Central memory CD4-positive, alpha-beta T cell (primary cell): Measurements from ENCODE around the gene MARVELD1.
"Not testable (repeated sequence)": the region's sequence is repeated elsewhere in the genome, so short reads cannot be mapped to it uniquely, and the experiment has no call there.

Experiments used
- DNase-seq: peaks from one replicate; pipeline ENCODE4 v3.0.0; 2022
- total RNA-seq, 3 experiments: gene quantifications; one replicate each; lab custom pipeline; 2026; lab: John Stamatoyannopoulos, UW

The MARVELD1 gene
- total RNA-seq: 1.7 to 3.2 (median 1.7) reads per million in 3 experiments

DNA sequence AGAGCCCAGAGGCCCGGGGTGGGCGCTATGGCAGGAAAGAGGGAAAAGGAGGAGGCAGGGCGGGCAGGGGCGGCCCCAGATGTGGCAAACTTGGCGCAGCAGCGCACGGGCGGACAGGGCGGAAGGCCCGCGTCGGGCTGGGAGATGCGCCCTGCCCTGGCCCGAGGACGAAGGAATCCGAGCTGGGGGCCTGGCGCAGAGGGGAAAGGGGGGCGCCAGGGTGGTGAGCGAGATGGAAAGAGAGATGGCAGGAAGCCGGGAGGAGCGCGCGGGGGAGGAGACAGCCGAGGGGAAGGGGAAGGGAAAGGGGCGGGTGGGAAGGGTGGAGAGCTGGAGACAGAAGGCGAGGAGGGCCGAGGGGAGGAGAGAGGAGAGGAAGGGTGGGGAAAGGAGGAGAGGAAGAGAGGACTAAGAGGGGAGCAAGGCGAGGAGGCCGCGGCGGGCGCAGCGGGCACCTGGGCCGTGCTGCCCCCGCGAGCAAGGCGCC lies at the start of gene MARVELD1:
Gene MARVELD1 (plus strand): TSS at position 392 of the 487 bp plus-strand sequence. CDS start 147 bp downstream, outside the sequence.
- DNase-seq: no peak

DNA sequence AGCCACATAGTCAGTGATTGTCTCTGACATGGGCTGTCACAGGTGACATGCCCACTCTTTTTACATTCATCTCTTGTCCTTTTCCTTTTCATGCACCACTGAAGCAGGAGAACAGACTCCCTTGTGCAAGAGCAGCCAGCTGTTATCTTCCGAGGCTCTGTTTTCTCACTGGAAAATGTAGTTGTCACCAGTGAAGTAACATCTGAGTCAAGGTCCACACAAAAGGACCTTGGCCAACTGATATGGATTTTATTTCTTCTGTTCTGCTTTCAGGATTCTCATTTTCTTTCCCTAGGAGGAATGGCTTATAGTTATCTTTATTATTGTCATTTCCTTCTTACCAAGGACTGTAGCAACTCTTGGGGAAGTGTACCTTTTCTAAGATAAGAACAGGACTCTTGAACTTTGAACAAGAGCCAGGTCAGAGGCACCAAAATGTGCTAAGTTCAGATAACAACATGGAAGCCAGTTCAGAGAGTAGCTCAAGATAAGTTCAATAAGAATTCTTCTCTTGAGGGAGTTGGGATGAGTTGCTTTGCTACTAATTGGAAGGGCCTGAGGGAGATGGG lies 49.2 kb upstream of the MARVELD1 start:
- no peak for DNase-seq

DNA sequence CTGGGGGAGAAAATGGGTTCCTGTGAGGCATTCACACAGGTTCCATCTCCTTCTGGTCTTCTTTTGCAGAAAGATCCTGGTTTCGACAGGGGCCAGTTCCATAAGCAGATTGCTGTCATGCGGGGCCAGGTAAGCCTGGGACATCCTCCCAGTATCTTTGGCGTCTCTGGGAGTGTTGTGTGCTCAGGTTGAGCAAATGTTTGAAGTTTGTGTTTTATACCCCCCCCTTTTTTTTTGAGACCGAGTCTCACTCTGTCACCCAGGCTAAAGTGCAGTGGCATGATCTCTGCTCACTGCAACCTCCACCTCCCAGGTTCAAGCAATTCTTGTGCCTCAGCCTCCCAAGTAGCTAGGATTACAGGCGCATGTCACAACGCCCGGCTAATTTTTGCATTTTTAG lies 46.5 kb upstream of the MARVELD1 start:
- DNase-seq: no peak

DNA sequence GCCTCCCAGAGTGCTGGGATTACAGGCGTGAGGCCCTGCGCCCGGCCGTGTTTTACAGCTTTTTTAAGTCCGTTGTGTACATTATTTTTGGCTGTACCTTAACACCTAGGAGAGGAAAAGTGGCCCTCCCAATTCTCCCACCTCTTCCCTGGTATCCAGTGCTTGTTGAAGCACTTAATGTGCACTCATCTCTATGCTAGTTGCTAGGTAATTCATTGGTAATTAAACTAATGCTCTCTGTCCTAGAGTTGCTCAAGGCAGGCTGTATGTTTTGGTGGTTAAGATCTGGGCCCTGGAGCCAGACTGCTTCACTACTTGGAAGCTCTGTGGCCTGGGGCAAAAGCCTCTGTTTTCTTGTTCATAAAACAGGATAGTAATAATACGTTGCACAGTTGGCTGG lies 46.1 kb upstream of the MARVELD1 start:
- DNase-seq: no peak

DNA sequence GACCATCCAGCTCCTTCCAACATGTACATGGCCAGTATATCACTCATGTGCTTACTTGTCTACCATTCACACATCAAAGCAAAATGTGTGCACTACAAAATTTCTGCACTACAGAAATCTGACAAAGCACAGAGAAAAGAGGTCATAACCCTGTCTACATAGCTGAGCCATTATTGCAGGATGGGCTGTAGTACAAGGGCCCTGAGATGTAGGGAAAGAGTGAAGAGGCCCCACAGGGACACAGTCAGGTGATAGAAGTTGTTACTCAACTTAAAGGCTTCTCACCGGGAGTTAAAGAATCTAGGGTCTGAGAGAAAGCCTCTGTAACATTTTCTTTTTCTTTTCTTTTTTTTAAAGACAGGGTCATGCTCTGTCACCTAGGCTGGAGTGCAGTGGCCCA lies 44.0 kb upstream of the MARVELD1 start:
- DNase-seq: no peak

DNA sequence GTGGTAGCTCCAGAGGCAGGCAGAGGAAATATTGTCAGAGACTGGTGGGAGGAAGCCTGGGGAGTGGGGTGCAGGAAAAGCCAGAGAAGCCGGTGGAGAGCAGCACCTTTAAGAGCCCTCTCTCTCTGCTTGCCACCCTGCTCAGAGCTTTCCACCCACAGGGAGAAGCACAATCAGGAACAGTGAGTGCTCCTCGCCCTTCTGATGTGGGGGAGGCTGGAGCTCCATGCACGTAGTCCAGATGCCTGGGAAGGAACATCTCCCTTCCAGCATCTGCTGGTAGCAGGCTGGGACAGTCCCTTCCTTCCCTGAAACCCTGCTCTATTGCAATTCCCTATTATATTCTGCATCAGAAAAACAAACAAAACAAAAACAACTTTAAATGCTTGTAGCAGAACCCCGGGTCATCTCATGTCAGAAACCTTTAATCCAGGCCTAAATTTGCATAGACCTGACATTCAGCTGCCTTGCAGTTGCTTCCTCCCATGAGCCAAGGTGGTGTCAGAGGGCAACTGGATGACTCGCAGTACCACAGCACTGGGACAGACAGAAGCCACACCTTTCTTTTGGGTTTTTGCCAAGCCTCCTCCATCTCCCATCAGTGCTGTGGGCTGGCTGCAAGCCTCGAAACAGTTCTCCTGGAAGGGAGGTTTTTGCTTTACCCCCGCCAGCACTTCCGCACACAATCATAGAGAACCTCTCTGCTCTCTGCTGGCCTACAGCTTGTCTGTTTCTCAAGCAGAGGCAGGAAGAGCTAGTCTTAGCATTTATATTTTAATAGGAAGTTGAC lies 39.6 kb upstream of the MARVELD1 start:
- no peak for DNase-seq

DNA sequence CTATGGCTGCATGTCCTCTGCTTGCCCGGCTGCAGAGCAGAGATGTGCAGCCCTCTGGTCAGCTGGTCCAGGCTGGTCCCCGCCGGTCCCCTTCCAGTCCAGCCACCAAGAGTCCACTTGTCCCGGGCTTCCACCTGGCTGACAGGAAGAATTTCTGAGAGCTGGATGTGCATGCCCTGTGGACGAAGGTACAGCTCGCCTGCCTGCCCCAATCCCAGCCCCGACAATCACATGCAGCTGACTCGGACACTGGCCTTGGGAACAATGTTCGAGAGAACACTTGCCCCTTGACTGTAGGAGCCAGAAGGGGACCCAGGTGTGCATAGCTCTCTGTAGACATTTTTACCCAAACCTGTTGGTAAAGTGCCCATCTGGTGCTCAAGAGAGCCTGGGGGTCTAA lies 38.3 kb upstream of the MARVELD1 start:
- no peak for DNase-seq

DNA sequence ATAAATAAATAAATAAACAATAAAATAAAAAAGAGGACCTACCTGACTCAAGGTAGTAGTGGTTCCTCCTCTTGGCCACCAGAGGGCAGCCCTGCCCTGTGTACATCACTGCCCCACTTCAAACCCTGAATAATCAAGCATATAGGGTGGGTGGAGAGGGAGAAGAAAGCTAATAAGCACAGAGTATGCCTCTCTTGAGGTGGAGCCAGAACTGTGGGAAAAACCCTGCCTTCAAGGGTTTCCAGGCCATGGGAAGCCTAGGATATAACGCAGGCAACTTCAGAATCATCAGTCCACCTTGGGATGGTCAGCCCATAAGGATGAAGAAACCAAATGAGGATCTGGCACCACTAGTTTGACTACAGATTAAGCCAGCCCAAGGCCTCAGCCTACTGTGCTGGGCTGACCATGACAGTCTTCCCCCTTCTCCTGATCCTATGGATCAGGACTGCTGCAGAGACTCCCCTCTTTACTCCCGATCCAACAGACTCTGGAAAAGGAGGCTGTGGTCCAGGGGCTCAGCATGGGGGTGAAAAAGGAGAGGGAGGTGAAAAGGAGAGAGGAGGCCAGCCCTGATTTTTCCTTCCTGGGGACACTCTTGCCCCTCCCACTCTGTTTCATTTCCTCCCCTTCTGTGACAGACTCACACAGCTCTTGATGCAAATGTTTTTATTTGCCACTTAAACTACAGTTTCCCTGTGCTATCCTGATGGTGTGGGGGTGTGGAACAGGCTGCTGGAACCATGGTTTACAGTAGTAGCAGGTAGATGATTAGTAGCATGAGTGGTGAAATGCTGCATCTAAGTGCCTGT lies 36.6 kb upstream of the MARVELD1 start:
- peak; percentile 53 for DNase-seq

DNA sequence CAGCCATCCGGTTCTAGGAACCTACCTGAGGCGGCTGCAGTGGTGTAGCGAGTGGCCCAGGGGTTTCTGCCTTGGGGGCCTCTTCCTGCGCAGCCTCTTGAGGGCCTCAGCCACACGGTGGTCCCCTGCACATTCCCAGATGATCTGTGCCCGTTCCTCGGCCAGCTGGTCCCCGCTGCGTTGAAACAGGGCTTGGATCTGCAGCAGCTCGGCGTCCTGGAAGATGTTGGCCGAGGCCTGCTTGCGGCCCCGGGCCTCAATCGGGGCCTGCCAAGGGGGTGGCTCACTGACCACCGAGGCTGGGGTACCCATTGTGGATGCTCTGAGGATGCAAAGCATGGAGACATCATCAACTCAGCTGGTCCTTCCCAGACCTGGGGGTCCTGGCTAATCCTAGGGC lies 33.9 kb upstream of the MARVELD1 start:
- DNase-seq: no peak

DNA sequence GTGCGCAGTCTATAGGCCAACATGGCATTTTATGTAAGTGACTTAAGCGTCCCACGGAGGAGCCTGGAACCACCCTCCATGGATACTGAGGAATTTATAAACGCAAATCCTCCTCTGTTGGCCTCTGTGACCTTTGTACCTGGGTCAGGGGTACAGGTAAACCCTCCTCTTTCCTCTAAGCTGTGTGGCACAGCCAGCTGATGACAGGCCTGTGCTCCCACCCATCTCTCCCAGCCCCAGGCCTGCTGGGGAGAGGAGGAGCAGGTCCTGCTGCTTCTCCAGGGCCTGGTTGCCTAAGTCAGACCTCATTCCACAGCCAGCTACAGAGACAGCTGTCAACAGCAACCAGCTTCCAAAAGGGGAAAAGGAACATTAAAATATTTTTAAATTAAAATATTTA lies 31.5 kb upstream of the MARVELD1 start:
- no peak for DNase-seq

DNA sequence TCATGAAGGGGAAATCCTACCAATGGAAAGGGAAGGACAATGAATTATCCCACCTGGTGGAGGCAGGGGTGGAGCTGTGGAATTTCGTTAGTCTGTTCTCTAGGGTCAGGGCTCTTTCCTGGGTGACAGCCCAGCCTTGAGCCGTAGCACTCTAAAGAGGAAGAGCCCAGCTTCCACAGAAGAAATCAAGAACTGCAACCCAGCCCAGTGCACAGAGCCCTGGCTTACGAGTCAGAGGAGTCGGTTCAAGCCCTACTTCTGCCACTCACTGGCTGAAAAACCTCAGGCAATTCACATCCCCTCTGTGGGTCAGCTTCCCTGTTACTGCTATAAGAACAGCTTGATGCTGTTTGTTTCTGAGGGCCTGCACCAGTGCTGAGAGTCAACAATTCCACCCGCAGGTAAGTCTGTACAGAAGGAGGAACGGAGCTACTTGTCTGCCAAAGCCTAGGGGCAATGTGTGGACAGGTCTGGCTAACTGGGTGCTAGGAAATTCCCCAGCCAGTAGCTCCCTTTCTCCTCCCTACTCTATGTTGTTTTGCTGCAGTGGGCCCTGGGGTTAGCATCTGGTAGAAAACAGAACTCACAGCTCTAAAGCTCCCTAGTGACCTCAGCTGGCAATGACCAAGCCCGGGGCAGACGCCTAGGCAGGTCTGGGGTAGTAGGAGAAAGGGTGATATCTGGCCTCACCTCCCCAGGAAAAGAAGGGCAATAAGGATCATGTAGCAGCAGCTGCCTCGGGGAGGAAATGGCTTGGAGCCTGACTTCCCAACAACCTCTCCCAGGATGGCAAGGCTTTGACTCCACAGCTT lies 29.8 kb upstream of the MARVELD1 start:
- no peak for DNase-seq

DNA sequence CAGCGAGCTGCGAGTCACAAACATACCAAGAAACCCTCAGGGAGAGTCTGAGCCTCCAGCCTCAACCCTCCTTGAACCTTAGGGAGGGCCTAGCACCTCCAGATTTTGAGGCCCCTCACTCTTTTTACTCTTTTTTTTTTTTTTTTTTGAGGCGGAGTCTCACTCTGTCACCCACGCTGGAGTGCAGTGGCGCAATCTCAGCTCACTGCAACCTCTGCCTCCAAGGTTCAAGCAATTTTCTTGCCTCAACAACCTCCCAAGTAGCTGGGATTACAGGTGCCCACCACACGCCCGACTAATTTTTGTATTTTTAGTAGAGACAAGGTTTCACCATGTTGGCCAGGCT lies 29.2 kb upstream of the MARVELD1 start:
- DNase-seq: not testable (repeated sequence)

DNA sequence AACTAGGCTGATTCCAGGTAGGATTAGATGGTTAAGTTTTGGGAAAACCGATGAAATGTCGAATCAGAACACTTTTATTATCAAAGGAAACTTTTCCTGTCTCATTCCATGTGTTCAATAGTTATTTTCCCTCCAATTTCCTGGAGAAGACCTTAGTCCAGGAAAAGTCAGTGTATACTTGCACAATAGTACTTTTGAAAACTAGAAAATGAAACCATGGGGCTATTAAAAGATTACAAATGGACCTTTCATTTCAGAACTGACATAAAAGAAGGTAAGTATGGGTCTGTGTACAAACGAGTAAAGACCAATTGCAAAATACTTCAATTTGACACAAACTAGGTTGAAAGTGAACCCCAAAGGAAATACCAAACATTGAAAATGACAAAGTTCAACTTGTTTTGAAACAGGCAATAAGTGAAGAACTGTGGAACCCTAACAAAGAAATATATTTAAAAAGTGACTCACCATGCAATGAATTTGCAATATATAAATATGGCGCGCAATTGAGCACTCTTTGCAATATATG lies 28.6 kb upstream of the MARVELD1 start:
- no peak for DNase-seq

DNA sequence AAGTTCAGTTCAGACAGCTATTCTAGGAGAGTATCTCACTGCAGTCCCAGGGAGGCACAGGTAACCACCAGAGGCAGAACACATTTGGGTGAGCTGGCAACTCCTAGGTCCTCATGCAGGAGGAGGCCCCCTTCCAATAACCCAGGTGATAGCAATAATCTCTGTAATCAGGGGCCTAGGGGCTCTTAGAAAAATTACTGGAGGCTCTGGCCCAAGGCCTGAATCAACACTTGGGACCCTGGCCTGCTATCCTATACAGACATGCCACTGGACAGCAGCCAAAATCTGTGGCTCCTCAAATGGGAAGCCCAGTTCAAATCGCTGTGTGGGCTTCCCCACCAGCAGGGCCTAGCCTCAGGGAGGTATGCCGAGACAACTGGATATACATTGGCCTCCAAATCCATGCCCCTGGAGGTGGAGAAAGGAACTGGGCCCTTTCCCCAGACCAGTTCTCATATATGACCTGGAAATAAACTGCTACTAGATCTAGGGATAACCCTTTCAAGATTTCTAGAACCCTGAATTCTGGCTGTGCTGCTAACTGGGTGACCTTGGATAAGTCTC lies 28.1 kb upstream of the MARVELD1 start:
- no peak for DNase-seq

DNA sequence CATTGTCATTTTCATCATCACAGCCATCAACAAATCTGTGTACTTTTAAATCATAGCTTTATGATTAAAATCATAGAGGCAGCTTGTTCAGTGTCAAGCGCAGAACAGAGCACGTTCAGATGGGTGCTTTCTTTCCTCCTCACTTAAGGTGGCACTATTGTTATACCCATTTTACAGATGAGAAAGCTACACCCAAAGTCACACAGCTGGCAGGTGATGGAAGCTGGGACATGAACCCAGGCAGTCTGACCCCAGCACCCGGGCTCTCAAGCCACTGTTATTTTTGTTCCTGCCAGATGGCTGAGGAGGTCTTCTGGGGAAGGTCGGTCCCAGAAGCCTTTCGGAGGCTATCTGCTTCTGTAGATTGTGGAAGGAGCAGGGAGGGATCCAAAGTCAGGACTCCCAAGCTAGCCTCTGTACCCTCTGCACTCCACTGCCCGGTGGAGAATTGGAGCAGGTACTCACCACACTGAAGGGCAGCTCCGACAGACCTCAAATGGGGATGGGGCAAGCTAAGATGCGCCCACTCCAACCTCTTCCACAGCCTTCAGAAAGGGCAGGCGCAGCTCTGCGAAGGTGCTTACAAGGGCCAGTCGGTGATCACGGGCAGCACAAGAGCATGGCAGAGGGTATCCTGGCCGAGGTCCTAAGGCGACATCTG lies 27.1 kb upstream of the MARVELD1 start:
- DNase-seq: no peak

DNA sequence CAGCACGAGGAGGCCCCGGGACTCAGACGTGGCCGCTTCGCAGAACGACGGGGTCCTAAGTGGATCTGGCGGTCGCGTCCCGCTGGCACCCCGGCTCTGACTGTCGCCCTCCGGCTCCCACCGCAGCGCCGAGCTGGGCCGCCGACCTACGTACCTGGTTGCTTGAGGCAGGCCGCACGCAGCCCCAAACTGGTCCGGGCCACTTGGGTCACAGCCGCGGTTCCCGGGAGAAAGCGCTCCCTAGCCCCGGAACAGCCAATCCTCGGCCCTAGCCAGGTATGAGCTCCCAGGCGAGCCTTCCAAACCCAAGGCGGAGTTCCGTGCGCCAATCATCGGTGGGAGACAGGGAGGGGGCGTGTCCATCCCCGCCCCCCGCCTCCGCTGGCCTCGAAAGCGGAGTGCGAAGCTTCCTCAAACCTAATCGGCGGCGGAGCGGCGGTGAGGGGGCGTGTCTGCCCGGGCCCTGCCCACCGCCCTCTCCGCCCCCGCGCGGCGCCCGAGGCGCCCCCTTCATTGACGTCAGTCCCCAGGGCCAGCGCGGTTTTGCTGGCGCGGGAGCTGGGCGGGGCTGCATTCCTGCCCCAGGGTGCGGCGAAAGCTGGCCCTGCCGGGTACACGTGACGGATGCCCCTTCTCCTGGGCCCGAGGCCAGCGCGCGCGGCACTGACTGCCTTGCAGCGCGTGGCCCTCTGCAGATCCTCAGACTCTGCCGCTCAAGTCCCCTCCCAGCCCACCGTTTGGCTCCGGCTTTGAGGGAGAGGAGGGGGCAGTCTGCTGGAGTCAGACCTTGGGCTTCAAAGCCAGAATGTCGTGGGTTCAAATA lies 26.4 kb upstream of the MARVELD1 start, which contains the start of gene AVPI1:
Gene AVPI1 (minus strand): TSS at position 280 of the 823 bp plus-strand sequence. CDS start 7,336 bp downstream, outside the sequence.
- DNase-seq: peak; percentile 97

DNA sequence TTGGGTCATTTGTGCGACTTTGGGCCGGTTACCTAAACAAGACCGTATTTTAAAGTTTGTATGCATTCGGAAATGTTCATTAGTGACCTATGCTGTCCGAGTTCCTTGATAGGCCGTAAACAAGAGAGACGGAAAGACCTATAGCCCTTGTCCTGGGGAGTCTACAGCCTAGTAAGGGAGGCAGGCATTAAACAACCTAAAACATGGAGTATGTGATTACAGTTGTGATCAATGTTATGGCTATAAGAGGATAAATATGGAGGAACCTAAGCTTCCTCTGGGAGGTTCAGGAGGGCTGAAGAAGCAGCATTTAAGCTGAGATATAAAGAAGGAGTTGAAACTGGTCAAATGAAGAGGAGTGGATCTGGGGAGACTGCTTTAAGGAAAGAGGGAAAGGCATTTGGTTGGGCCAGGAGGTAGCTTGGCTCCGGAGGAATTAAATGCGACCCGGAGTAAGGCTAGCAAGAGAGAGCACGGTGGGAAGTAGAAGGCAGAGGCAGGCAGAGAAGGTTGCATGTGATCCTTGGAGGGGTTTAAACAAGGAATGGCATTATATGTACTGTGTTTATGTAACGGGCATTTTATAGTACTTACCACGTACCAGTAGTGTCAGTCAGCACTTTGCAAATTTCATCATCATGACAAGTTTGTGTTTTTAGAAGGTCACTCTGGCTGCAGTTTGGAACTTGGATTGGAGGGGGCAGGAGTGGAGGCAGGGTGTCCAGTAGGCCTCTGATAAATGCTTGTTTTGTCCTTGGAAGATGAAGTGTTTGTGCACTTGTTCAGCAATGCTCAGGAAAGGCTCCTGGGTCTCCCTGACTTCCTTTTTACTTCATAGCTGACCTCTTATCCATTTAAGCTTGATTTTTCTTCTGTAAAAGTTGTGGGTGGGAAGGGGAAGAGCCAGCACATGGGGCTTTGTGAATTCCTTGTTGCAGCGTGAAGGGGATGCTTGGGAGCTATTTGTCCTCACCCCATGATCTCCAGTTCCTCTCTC lies 25.4 kb upstream of the MARVELD1 start:
- DNase-seq: no peak

DNA sequence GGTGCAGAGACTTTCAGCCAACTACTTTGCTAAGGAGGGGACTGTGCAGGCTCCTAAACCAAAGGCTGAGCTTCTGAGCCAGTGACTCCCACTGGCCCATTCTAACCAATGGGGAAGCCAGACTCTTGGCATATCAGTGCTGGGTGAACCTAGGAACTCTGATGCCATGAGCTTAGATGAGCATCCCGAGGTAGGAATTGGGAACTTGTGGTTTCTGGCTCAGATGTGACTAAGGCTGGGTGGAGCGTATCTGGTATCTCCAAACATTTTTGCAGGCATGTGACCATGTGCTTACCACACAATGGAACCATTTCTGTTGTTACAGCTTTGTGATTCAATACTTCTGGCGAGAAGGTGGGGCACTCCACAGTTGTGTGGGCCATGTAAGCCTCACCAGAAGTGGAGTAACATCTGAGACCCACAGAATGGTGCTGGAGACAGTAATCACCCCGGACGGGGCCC lies 23.9 kb upstream of the MARVELD1 start:
- DNase-seq: no peak

DNA sequence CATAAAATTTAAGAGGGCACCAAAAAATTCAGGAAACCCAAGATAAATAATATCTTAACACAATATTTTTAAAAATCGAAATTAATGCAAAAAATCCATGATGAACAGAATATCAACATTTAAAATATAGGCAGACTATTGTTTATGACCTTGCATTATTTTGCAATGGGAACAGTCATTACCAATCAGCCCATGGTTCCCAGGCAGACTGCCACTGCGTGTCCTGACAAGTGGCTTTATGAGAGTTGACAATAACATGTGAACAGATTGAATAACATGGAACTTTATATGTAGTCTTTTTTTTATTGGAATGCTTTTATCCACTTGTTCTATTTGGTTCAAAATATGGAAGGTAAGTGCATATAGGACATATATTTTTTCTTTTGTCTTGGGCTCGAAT lies 23.4 kb upstream of the MARVELD1 start:
- no peak for DNase-seq
